AG08395 (cell line): Measurements from ENCODE around the gene RAB3D.
"Not testable (repeated sequence)": the region's sequence is repeated elsewhere in the genome, so short reads cannot be mapped to it uniquely, and the experiment has no call there.

Experiments
- DNase-seq: peaks from one replicate; pipeline ENCODE4 v3.0.0; 2012; ENCODE audit warnings: mixed read lengths, low spot score

RAB3D gene

DNA sequence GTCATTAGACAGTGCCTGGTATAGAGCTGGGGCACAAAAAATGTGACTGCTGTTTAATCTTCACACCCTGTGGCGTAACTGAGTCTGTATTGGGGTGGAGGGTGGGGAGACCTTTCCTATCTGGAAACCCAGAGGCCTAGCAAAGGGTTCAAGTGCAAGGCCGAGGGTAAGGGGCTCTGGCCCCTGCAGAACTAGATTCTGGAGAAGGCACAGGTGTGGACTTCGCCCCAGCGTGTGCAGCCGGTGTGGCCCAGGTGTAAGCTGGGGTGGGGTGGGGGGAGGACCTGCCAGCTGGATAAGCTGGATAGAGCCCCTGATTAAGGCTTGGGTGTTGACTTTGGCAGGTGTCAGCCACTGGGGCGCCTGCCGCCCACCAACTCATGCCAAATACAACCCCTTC, 1.3 kb downstream of the RAB3D start:
- DNase-seq: no peak

GRCh38 chr19:11337080-11337479, 2.4 kb downstream of the RAB3D start:
- no peak for DNase-seq

DNA sequence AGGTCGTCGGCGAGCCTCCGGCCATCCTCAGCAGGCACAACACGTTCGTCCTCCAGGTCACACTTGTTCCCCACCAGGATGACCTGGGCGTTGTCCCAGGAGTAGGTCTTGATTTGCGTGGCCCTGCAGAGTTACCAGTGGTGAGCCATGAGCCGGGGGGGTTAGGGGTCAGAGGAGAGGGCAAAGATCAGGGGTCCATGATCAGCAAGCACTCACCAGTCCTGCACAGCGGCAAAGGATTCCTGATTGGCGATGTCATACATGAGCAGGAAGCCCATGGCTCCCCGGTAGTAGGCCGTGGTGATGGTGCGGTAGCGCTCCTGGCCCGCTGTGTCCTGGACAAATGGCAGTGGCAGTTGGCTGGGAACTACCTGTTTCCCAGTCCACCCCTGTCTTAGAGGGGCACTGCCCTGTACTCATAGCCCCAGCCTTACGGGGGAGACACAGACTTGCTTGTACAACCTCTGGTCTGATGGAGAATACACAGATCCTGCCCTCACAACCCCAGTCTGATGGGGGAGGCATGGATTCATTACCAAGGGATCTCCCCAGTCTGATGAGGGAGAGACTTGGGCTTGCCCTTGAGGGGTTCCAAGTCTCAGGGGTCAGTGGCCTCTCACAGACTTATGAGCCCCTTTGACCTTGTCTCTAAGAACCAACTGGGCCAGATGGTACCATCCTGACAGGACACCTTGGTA, 3.9 kb downstream of the RAB3D start:
- DNase-seq: no peak

GRCh38 chr19:11333838-11334237, 5.6 kb downstream of the RAB3D start:
- DNase-seq: not testable (repeated sequence)

GRCh38 chr19:11332822-11333221, 6.6 kb downstream of the RAB3D start:
- DNase-seq: no peak

DNA sequence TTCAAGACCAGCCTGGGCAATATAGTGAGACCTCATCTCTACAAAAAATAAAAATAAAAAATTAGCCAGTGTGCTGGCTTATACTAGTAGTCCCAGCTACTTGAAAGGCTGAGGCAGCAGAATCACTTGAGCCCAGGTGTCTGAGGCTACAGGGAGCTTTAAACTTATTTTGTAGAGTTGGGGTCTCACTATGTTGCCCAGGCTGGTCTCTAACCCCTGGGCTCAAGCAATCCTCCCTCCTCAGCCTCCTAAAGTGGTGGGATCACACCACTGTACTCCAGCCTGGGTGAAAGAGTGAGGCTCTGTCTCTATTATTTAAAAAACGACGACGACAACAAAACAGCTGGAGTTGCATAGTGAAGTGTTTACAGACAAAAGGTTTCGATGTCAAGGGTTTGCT, 8.0 kb downstream of the RAB3D start:
- DNase-seq: no peak

DNA sequence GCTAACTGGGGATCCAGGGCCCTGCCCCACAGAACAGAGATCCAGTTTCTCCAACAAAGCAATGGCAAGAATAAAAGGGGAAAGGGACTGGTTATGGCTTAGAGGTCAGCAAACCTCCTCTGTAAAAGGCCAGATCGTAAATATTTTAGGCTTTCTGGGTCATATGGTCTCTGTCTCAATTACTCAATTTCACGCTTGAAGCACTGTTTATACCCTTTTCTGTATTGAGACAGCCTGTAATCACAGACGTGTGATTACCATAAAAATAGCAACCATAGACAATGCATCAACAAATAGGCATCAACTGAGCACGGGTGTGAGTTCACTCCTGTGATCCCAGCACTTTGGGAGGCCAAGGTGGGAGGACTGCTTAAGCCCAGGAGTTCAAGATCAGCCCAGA, 9.3 kb downstream of the RAB3D start:
- DNase-seq: no peak

DNA sequence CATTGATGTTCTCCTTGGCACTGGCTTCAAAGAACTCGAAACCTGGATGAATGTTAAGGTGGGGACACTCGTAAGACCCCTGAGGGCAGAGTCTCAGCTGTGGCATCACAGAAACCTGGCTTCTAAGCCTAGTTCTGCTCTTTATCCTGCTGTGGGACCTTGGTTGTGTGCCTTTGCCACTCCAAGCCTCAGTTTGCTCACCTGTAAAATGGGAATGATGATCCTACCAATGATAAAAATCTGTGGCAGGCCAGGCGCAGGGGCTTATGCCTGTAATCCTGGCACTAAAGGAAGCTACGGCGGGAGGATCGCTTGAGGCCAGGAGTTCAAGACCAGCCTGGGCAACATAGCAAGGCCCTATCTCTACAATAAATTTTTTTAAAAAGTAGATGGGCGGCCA, 13.9 kb downstream of the RAB3D start:
- DNase-seq: no peak

GRCh38 chr19:11324748-11325389, 14.6 kb downstream of the RAB3D start:
- no peak for DNase-seq

DNA sequence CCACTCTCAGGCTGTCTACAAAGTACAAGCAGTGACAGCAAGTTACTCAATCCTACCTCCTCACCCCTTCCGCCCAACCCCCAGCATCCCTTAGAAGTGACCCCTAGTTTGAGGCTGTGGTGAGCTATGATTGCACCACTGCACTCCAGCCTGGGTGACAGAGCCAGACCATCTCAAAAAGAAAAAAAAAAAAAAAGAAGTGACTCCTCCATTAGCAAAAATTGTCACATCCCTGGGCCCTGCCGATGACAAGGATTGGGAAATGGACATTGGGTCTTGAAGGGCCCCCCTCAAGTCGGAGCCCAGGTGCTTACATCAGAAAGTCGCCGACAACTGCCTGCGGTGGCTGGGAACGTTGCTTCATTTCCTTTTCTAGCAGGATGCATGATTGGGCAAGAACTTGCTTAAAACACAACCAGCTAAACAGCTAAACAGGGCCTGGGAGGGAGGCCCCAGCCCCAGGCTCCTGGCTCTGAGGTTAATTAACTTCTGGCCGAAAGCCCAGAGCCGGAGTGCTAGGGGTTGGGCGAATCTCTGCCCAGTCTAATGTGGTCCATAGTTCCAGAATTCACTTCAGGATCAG, 15.3 kb downstream of the RAB3D start:
- DNase-seq: peak; percentile 94

GRCh38 chr19:11323601-11324078, 15.8 kb downstream of the RAB3D start:
- no peak for DNase-seq

DNA sequence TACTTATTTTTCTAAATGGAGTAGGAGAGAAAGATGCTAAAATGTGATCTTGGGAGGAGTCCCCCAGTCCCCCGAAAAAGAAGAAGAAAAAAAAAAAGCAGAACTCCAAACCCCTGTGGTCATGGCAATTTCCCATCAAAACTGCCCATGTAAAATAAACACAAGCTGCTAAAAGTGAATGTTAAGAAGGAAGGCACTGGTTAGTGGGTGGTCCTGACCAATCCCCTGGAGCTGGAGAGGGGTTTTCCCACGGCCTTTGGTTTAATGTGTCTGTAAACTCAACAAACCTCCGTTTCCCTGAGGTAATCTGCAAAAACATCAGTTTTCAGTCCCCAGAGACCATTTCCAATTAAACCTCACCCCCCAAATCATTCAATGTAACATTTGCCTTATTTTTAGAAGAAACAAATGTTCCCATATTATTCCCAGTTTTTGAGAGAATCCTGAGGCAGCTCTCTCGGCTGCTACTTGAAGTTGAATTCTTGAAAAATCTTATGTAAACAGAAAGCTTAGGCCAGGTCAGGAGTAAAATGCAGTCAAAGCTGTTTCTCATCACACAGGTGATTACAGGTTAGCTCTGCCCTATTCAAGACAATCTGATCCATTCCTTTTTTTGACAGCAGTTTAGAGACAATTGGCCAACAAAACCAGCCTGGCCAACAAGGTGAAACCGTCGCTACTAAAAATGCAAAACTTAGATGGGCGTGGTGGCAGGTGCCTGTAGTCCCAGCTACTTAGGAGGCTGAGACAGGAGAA, 17.0 kb downstream of the RAB3D start:
- DNase-seq: no peak

- no peak for DNase-seq
Observed at GRCh38 chr19:11321191-11322126, 18.0 kb downstream of the RAB3D start.

DNA sequence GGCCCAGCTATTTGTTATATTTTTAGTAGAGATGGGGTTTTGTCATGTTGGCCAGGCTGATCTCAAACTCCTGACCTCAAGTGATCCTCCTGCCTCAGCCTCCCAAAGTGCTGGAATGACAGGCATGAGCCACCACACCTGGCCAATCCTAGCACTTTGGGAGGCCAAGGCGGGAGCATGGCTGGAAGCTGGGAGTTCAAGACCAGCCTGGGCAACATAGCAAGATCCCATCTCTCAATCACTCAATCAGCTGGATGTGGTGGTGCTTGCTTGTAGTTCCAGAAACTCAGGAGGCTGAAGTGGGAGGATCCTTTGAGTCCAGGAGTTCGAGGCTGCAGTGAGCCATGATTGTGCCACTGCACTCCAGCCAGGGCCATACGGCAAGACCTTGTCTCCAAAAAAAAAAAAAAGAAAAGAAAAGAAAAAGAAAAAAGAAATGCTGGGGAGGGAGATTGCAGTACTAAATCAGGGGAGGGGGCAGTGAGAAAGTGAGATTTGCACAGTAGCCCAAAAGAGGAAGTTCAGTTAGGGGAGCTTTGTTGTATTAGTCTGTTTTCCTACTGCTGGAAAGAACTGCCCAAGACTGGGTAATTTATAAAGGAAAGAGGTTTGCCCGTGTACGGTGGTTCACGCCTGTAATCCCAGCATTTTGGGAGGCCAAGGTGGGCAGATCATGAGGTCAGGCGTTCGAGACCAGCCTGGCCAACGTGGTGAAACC, 19.0 kb downstream of the RAB3D start:
- DNase-seq: not testable (repeated sequence)

DNA sequence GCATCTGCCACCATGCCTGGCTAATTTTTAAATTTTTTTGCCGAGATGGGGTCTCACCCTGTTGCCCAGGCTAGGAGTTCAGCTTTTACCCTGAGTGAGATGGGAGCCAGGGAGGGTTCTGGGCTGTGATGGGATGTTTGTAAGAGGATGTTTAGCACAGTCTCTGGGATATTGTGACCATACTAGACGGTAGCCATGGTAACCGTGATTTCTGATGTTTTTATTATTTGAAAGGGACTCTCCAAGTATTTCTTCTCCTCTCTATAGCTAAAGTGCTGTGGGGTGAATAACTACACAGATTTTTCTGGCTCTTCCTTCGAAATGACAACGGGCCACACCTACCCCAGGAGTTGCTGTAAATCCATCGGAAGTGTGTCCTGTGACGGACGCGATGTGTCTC, 33.1 kb downstream of the RAB3D start:
- no peak for DNase-seq

DNA sequence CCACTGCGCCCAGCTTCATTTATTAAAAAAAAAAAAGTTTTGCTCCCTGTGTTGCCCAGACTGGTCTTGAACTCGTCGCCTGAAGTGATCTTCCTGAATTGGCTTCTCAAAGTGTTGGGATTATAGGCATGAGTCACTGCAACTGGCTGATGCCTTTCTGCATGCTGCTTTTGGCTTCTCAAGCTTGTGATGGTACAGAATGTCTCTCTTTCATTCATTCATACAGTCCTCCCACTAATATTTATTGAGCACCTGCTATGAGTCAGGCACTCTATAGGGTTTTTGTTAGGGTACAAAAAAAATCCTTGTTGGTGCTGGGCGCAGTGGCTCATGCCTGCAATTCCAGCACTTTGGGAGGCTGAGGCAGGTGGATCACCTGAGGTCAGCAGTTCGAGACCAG, 34.5 kb downstream of the RAB3D start:
- DNase-seq: no peak

DNA sequence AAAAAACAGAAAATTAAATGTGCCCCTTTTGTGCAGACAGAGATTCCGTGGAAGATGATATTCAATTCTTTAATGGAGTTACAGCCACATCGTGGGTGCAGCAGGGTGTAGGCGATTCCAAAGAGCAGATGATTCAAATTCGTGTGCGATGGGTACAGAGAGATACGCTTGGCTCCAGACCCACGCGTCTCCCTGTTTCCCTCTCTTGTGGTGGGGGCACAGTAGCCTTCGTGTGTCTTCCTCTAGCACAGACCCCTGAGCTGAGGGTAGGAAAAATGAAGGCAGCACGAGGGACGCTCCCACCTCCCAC, 38.7 kb downstream of the RAB3D start:
- no peak for DNase-seq

DNA sequence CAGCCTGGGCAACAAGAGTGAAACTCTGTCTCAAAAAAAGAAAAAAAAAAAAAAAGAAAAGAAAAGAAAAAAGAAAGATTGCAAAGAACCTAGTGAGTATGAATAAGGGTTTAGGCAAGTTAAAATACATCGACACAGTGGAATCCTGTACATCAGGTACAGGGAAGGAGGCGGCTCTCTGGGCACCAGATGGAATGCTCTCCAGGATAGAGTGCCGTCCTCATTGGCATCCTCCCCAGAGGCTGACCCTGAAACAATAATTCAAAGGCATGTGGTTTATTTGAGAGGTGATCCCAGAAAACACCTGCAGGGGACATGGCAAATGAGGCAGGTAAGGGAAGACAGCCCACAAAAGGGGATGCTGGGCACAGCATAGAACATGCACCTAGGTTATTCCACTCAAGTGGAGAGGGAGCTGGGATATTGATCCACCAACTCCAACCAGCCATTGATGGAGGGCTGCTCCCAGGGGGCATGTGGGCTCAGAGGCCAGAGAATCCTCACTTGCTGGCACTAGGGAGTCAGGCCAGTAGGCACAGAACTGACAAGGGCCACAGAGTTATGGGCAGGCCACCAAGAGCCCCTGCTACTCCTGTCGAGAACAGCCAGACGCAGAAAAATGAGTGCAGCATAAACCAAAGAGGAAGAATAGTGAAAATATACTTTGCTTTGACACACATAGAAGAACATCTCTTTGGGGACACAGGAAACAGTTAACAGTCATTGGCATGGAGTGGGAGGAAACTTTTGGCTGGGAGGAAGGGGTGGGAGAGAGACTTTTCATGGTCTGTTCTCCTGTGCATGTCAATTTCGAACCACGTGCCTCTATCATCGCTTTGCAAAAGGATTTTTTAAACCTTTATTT, 39.3 kb downstream of the RAB3D start:
- no peak for DNase-seq

DNA sequence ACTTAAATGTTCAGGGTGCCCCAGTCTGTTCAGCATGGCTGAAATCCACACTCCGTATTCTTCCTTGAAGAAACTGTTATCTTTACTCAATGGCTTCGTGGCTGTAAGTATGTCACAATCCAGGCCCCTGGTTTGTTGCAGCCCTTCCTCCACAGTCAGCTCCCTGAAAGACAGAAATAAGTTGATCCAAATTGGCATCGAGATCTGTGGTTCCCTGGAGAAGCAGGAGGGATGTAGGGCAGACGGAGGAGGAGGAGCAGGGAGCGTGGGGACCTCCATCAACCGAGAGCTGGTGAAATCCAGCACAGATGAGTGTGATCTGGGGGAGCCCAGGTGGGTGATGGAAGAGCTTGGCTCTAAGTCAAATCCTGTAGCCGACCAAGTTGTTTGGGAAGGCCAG, 43.2 kb downstream of the RAB3D start:
- no peak for DNase-seq

GRCh38 chr19:11295665-11296245, 43.7 kb downstream of the RAB3D start, which contains the start of gene TSPAN16:
Gene TSPAN16, plus strand, starts transcription at chr19:11296160. Its CDS starts 138 bp downstream, at chr19:11296298.
- no peak for DNase-seq
